ENCODE measurements around the gene SRSF2. TPM values are rescaled to one million over a fixed set of nuclear protein-coding genes. Genes with fewer than 3 reads are reported as not detected.
"Not testable (repeated sequence)": the region's sequence is repeated elsewhere in the genome, so short reads cannot be mapped to it uniquely, and the experiment has no call there.

Gene SRSF2
- total and polyA plus RNA-seq, 4 donors = 136 to 251 (median 193) TPM

- TF ChIP-seq, protein P1, sequence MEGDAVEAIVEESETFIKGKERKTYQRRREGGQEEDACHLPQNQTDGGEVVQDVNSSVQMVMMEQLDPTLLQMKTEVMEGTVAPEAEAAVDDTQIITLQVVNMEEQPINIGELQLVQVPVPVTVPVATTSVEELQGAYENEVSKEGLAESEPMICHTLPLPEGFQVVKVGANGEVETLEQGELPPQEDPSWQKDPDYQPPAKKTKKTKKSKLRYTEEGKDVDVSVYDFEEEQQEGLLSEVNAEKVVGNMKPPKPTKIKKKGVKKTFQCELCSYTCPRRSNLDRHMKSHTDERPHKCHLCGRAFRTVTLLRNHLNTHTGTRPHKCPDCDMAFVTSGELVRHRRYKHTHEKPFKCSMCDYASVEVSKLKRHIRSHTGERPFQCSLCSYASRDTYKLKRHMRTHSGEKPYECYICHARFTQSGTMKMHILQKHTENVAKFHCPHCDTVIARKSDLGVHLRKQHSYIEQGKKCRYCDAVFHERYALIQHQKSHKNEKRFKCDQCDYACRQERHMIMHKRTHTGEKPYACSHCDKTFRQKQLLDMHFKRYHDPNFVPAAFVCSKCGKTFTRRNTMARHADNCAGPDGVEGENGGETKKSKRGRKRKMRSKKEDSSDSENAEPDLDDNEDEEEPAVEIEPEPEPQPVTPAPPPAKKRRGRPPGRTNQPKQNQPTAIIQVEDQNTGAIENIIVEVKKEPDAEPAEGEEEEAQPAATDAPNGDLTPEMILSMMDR (IDR thresholded peaks at IDR 0.05; ENCODE audit: control extremely low read depth, extremely low read depth) = no peak
- WGBS, 2 donors = 66 to 71% methylated on average over 5 of the region's 5 CpGs
- no peak for DNase-seq
- ATAC-seq (ENCODE audit: insufficient read depth, low FRiP score) = no peak
- peaks cover 0 to 21% (median 13%) of the 10 kb centered on the region in 5 donors for H3K4me1 ChIP-seq (ENCODE audit: control insufficient read depth in 5 of 5, insufficient read depth in 5 of 5, low read length in 5 of 5)
- H3K9ac ChIP-seq (ENCODE audit: insufficient read depth in 1 of 2, low read length in 2 of 2) = no peak overlapping the region
- no peak overlapping the region for H3K4me3 ChIP-seq
- peaks cover 23 to 28% (median 26%) of the 10 kb centered on the region in 4 donors for H3K36me3 ChIP-seq (ENCODE audit: control insufficient read depth in 4 of 4, insufficient read depth in 4 of 4, low read length in 4 of 4)
- no peak overlapping the region for H3K27ac ChIP-seq (ENCODE audit: low read depth in 1 of 2, low read length in 1 of 2)
- H3K27me3 ChIP-seq (ENCODE audit: control insufficient read depth in 3 of 3, insufficient read depth in 3 of 3, low read length in 2 of 3) = no peaks in the 10 kb centered on the region
- H3K9me3 ChIP-seq (ENCODE audit: control insufficient read depth in 4 of 4, insufficient read depth in 3 of 4, low read length in 3 of 4) = no peaks in the 10 kb centered on the region
Observed at GRCh38 chr17:76714336-76714735, 22.8 kb downstream of the SRSF2 start.

DNA sequence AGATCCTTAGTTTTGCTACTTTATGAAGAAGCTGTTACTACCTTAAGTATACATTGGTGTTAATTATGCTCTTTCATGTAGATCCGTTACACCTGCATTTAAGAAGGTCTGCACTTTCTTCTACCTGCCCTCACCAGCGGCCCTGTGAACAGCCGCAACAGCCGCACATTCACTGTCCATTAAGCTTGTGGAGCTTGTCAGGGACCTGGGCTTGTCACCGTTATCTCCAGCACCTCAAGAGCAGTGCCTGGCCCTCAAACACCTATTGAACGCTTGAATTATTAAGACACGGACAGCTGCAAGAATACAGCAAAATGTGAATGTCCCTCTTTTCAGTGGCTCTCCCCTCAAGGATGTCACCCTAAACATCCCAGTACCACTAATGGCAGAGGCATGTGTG, 23.4 kb downstream of the SRSF2 start:
- H3K4me1 ChIP-seq (ENCODE audit: control insufficient read depth in 5 of 5, insufficient read depth in 5 of 5, low read length in 5 of 5) = peaks cover 1 to 22% (median 19%) of the 10 kb centered on the region in 5 donors
- TF ChIP-seq, protein P1 (IDR thresholded peaks at IDR 0.05; ENCODE audit: control extremely low read depth, extremely low read depth) = no peak
- H3K36me3 ChIP-seq (ENCODE audit: control insufficient read depth in 4 of 4, insufficient read depth in 4 of 4, low read length in 4 of 4) = peaks cover 18 to 25% (median 23%) of the 10 kb centered on the region in 4 donors
- H3K4me3 ChIP-seq = no peak overlapping the region
- no peak overlapping the region for H3K9ac ChIP-seq (ENCODE audit: insufficient read depth in 1 of 2, low read length in 2 of 2)
- no peak for DNase-seq
- H3K27ac ChIP-seq (ENCODE audit: low read depth in 1 of 2, low read length in 1 of 2) = no peak overlapping the region
- H3K9me3 ChIP-seq (ENCODE audit: control insufficient read depth in 4 of 4, insufficient read depth in 3 of 4, low read length in 3 of 4) = no peaks in the 10 kb centered on the region
- no peak for ATAC-seq (ENCODE audit: insufficient read depth, low FRiP score)
- no peaks in the 10 kb centered on the region for H3K27me3 ChIP-seq (ENCODE audit: control insufficient read depth in 3 of 3, insufficient read depth in 3 of 3, low read length in 2 of 3)
- 95 to 96% methylated on average over 7 of the region's 7 CpGs for WGBS, 2 donors

- not testable (repeated sequence) for H3K27ac ChIP-seq (ENCODE audit: low read depth in 1 of 2, low read length in 1 of 2); H3K4me3 ChIP-seq; DNase-seq; ATAC-seq (ENCODE audit: insufficient read depth, low FRiP score); H3K27me3 ChIP-seq (ENCODE audit: control insufficient read depth in 3 of 3, insufficient read depth in 3 of 3, low read length in 2 of 3); H3K9me3 ChIP-seq (ENCODE audit: control insufficient read depth in 4 of 4, insufficient read depth in 3 of 4, low read length in 3 of 4); H3K9ac ChIP-seq (ENCODE audit: insufficient read depth in 1 of 2, low read length in 2 of 2)
- Histone ChIP-seq H3K36me3 (ENCODE audit: control insufficient read depth in 4 of 4, insufficient read depth in 4 of 4, low read length in 4 of 4) (peaks cover 11 to 21% (median 16%) of the 10 kb centered on the region in 4 donors), H3K4me1 (ENCODE audit: control insufficient read depth in 5 of 5, insufficient read depth in 5 of 5, low read length in 5 of 5) (peaks cover 2 to 32% (median 21%) of the 10 kb centered on the region in 5 donors)
- 78 to 84% methylated on average over 7 of the region's 7 CpGs for WGBS, 2 donors
Observed at GRCh38 chr17:76712321-76712720, 24.8 kb downstream of the SRSF2 start.

DNA sequence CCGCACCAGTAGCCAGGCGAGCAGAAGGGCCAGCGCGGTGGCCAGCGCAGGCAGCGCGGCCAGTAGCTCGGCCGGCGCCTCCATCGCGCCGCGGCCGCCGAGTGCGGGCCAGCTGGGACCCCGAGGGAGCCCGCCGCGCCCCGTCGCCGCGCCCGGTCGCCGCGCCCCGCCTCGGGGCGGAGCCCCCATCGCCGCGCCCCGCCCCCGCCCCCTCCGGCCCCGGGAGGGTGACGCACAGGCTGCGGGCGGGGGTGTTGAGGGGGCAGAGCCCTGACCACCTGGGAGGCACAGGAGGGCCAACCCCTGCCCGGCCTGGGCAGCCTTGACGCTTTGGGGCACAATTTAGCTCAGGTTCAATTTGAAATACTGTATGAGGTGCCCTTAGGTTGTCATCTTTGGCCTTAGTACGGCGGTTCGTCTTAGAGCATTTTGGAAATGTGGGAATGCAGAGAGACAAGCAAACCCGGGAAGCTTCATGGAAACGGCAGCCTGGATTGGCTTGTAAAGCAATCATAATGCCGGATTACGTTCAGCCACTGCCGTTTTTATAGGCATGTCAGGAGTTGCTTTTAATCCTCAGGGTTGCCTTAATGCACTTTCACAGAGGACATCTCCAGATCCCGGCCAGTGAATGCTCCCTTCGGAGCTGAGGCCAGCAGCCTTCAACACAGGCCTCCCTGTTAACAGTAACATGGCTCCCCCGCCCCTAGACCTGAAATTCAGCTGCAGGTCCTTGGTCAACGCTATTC, 26.1 kb downstream of the SRSF2 start, which contains the start of gene MXRA7:
MXRA7 (minus strand) TSS at position 103 of the 749 bp plus-strand sequence; CDS start at position 84, 19 bp downstream.
- H3K27me3 ChIP-seq (ENCODE audit: control insufficient read depth in 3 of 3, insufficient read depth in 3 of 3, low read length in 2 of 3) = no peaks in the 10 kb centered on the region
- peaks cover 5 to 11% (median 7%) of the 10 kb centered on the region in 4 donors for H3K36me3 ChIP-seq (ENCODE audit: control insufficient read depth in 4 of 4, insufficient read depth in 4 of 4, low read length in 4 of 4)
- TF ChIP-seq, protein P1 (IDR thresholded peaks at IDR 0.05; ENCODE audit: control extremely low read depth, extremely low read depth) = no peak
- peak within 1 kb of the TSS in 1 of 2 donors; percentile 94 for H3K9ac ChIP-seq (ENCODE audit: insufficient read depth in 1 of 2, low read length in 2 of 2)
- H3K9me3 ChIP-seq (ENCODE audit: control insufficient read depth in 4 of 4, insufficient read depth in 3 of 4, low read length in 3 of 4) = no peaks in the 10 kb centered on the region
- H3K4me1 ChIP-seq (ENCODE audit: control insufficient read depth in 5 of 5, insufficient read depth in 5 of 5, low read length in 5 of 5) = peaks cover 2 to 32% (median 14%) of the 10 kb centered on the region in 5 donors
- peak within 1 kb of the TSS; percentile 68 for H3K4me3 ChIP-seq
- peak within 1 kb of the TSS; percentile 85 to 91 for H3K27ac ChIP-seq (ENCODE audit: low read depth in 1 of 2, low read length in 1 of 2)
- ATAC-seq (ENCODE audit: insufficient read depth, low FRiP score) (peak; percentile 39), DNase-seq (peak; percentile 74 to 84 (median 76))
- 4 to 19% methylated on average over 17 to 49 of the region's 56 CpGs for WGBS, 2 donors

- H3K36me3 ChIP-seq (ENCODE audit: control insufficient read depth in 4 of 4, insufficient read depth in 4 of 4, low read length in 4 of 4); ATAC-seq (ENCODE audit: insufficient read depth, low FRiP score); H3K9me3 ChIP-seq (ENCODE audit: control insufficient read depth in 4 of 4, insufficient read depth in 3 of 4, low read length in 3 of 4); H3K27me3 ChIP-seq (ENCODE audit: control insufficient read depth in 3 of 3, insufficient read depth in 3 of 3, low read length in 2 of 3): not testable (repeated sequence)
- Histone ChIP-seq H3K27ac (ENCODE audit: low read depth in 1 of 2, low read length in 1 of 2) (peak overlapping the region; percentile 76 to 91), H3K4me3 (peak overlapping the region; percentile 68), H3K4me1 (ENCODE audit: control insufficient read depth in 5 of 5, insufficient read depth in 5 of 5, low read length in 5 of 5) (peaks cover 2 to 32% (median 14%) of the 10 kb centered on the region in 5 donors), H3K9ac (ENCODE audit: insufficient read depth in 1 of 2, low read length in 2 of 2) (peak overlapping the region in 1 of 2 donors; percentile 79)
- WGBS, 2 donors = 5 to 22% methylated on average over 27 to 50 of the region's 79 CpGs
- peak in 1 of 3 donors; percentile 64 for DNase-seq
Observed at GRCh38 chr17:76709951-76710862, 26.9 kb downstream of the SRSF2 start.

Measured in lung (tissue), 12 donors.